Measurements from ENCODE around the gene CNOT3.

CNOT3 gene

GRCh38 chr19:54123682-54124081 is 13.9 kb upstream of the CNOT3 start:
- DNase-seq: no peak

GRCh38 chr19:54124393-54124792 is 13.2 kb upstream of the CNOT3 start:
- no peak for DNase-seq

- no peak for DNase-seq
Observed at GRCh38 chr19:54125713-54126112, 11.8 kb upstream of the CNOT3 start.

- DNase-seq: no peak
Observed at GRCh38 chr19:54127688-54128440, 9.7 kb upstream of the CNOT3 start.

GRCh38 chr19:54128441-54128725 is 9.2 kb upstream of the CNOT3 start:
- no peak for DNase-seq

GRCh38 chr19:54128796-54129616 is 8.6 kb upstream of the CNOT3 start:
- DNase-seq: no peak

GRCh38 chr19:54129617-54129996 is 8.0 kb upstream of the CNOT3 start:
- DNase-seq: no peak

GRCh38 chr19:54133312-54133956 is 4.1 kb upstream of the CNOT3 start:
- DNase-seq: no peak

GRCh38 chr19:54133957-54134590 is 3.5 kb upstream of the CNOT3 start:
- no peak for DNase-seq

- no peak for DNase-seq
Observed at GRCh38 chr19:54136086-54136863, 1.3 kb upstream of the CNOT3 start.

GRCh38 chr19:54136864-54137698 is 481 bp upstream of the CNOT3 start:
- DNase-seq: peak; percentile 100

GRCh38 chr19:54138489-54139256 is 1.1 kb downstream of the CNOT3 start:
- no peak for DNase-seq

GRCh38 chr19:54141356-54141755 is 3.8 kb downstream of the CNOT3 start:
- DNase-seq: no peak

- DNase-seq: no peak
Observed at GRCh38 chr19:54142166-54142780, 4.7 kb downstream of the CNOT3 start.

- no peak for DNase-seq
Observed at GRCh38 chr19:54145541-54146158, 8.1 kb downstream of the CNOT3 start.

- DNase-seq: no peak
Observed at GRCh38 chr19:54147676-54148075, 10.1 kb downstream of the CNOT3 start.

- DNase-seq: no peak
Observed at GRCh38 chr19:54148158-54148557, 10.6 kb downstream of the CNOT3 start.

GRCh38 chr19:54149021-54149812 is 11.7 kb downstream of the CNOT3 start:
- no peak for DNase-seq

GRCh38 chr19:54151362-54152035 is 13.9 kb downstream of the CNOT3 start:
- no peak for DNase-seq
